ENCODE data around the gene NOC3L.

DNA sequence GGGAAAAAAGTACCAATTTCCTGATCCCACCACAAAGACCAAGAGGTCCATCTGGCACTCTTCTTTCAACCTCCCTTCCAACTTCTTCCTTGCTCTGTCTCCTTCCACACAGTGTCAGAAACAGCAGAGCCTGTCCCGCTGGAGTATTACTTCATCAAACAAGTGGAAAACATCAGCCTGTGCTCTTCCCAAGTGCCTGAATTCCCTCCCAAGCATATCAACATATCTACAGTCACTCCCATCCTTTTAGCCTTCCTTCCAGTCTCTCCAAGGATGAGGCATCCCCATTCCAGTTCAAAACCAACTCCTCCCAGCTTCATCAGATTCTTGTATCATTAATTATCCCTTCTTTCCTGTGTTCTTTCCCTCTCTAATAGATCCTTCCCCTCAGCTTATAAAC is 1.7 kb upstream of the NOC3L start:
- TF ChIP-seq, protein P1, sequence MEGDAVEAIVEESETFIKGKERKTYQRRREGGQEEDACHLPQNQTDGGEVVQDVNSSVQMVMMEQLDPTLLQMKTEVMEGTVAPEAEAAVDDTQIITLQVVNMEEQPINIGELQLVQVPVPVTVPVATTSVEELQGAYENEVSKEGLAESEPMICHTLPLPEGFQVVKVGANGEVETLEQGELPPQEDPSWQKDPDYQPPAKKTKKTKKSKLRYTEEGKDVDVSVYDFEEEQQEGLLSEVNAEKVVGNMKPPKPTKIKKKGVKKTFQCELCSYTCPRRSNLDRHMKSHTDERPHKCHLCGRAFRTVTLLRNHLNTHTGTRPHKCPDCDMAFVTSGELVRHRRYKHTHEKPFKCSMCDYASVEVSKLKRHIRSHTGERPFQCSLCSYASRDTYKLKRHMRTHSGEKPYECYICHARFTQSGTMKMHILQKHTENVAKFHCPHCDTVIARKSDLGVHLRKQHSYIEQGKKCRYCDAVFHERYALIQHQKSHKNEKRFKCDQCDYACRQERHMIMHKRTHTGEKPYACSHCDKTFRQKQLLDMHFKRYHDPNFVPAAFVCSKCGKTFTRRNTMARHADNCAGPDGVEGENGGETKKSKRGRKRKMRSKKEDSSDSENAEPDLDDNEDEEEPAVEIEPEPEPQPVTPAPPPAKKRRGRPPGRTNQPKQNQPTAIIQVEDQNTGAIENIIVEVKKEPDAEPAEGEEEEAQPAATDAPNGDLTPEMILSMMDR (IDR thresholded peaks at IDR 0.05; ENCODE audit: extremely low read depth in 1 of 2, insufficient read depth in 1 of 2, low read depth in 1 of 2, low read length in 2 of 2) = no peak
- TF ChIP-seq POLR2A (IDR thresholded peaks at IDR 0.05; ENCODE audit: low read depth, low read length) (no peak), EZH2 (IDR thresholded peaks at IDR 0.05; ENCODE audit: borderline replicate concordance, low read depth, low read length, severe bottlenecking) (no peak), POLR2AphosphoS5 (IDR thresholded peaks at IDR 0.05; ENCODE audit: insufficient read depth, low read depth, low read length) (no peak), FOS (IDR thresholded peaks at IDR 0.05; ENCODE audit: borderline replicate concordance, insufficient read depth, low read length) (no peak), GATA2 (IDR thresholded peaks at IDR 0.05; ENCODE audit: insufficient read depth, insufficient read length, low read depth, low read length) (no peak)
- TF ChIP-seq, protein P2, sequence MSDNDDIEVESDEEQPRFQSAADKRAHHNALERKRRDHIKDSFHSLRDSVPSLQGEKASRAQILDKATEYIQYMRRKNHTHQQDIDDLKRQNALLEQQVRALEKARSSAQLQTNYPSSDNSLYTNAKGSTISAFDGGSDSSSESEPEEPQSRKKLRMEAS (IDR thresholded peaks at IDR 0.05; ENCODE audit: insufficient read depth, insufficient read length) = no peak

Measured in endothelial cell of umbilical vein (primary cell).